Spinal cord (tissue), 10 donors: ENCODE measurements around the gene ASIC4. TPM values are rescaled to one million over a fixed set of nuclear protein-coding genes. Genes with fewer than 3 reads are reported as not detected.
A peak's percentile ranks its signal among the peaks of the same experiment; 100 is the strongest.

Experiments used
- DNase-seq, 6 donors: peaks; one replicate each; pipeline versions ENCODE4 v3.0.0 to v3.0.0-alpha.2; 2013 to 2015; ENCODE audit warnings: low spot score in 6 of 6, low read depth in 4 of 6
- H3K27ac ChIP-seq: one replicate; pipeline ENCODE4 v1.5.1; 2013; ENCODE audit warnings: low read depth, low read length, control low read depth
- H3K27me3 ChIP-seq: one replicate; pipeline ENCODE4 v1.6.1; 2013; ENCODE audit warnings: low read length; ENCODE audit not compliant: control insufficient read depth, insufficient read depth
- H3K36me3 ChIP-seq: one replicate; pipeline ENCODE4 v1.6.1; 2013; ENCODE audit warnings: low read length; ENCODE audit not compliant: control insufficient read depth, insufficient read depth
- H3K4me1 ChIP-seq: one replicate; pipeline ENCODE4 v1.6.1; 2013; ENCODE audit warnings: low read length; ENCODE audit not compliant: control insufficient read depth, insufficient read depth
- H3K4me3 ChIP-seq: one replicate; pipeline ENCODE4 v1.5.1; 2013; ENCODE audit warnings: low read depth, low read length, control low read depth
- H3K9me3 ChIP-seq: one replicate; pipeline ENCODE4 v1.6.1; 2013; ENCODE audit warnings: low read length; ENCODE audit not compliant: control insufficient read depth, insufficient read depth
- WGBS: methylation state at CpG from one replicate; pipeline ENCODE4 v1.1.5; 2013; ENCODE audit warnings: missing lambda C conversion rate; ENCODE audit not compliant: insufficient coverage; 5-methylcytosine and 5-hydroxymethylcytosine counted together
- polyA plus RNA-seq, 2 donors: library from polyadenylated mRNA; unstranded; fragments of 120-200 nt; gene quantifications; one replicate each; pipeline ENCODE4 v1.2.1, GENCODE V29; 2013; ENCODE audit not compliant: insufficient read length in 2 of 2
- total RNA-seq, 2 donors: library from RNA; depleted of rRNA in 1 of 2; stranded (reverse); fragments of 120-200 nt in 1 of 2; fragments of >200 nt in 1 of 2; gene quantifications; one replicate each; pipeline versions ENCODE4 v1.2.3 to v1.2.4, GENCODE V29; 2013 to 2014
- donor health status: healthy.

Gene ASIC4
- total and polyA plus RNA-seq, 4 donors, result 8.2 to 47.2 (median 27.6) TPM

- peaks cover 25% of the 10 kb centered on the region for H3K36me3 ChIP-seq
- no peak overlapping the region for H3K4me3 ChIP-seq
- WGBS, result 81% methylated on average over 20 of the region's 20 CpGs
Observed at GRCh38 chr2:219531639-219532377, 17.5 kb downstream of the ASIC4 start.

GRCh38 chr2:219532378-219532649 is 18.0 kb downstream of the ASIC4 start:
- Histone ChIP-seq H3K4me3 (no peak overlapping the region), H3K9me3 (no peaks in the 10 kb centered on the region), H3K4me1 (peaks cover 26% of the 10 kb centered on the region), H3K27ac (no peak overlapping the region), H3K27me3 (peaks cover 18% of the 10 kb centered on the region), H3K36me3 (peaks cover 30% of the 10 kb centered on the region)
- DNase-seq, result no peak
- WGBS, result 86% methylated on average over 7 of the region's 8 CpGs

More at GRCh38 chr2:219531639-219532377, 17.5 kb downstream of the ASIC4 start:
- Histone ChIP-seq H3K4me1 (peaks cover 26% of the 10 kb centered on the region), H3K27ac (no peak overlapping the region), H3K9me3 (no peaks in the 10 kb centered on the region), H3K27me3 (peaks cover 18% of the 10 kb centered on the region)
- DNase-seq, result no peak

GRCh38 chr2:219533930-219534661 is 19.8 kb downstream of the ASIC4 start:
- Histone ChIP-seq H3K27me3 (peaks cover 14% of the 10 kb centered on the region), H3K36me3 (peaks cover 48% of the 10 kb centered on the region), H3K4me3 (no peak overlapping the region), H3K4me1 (peaks cover 43% of the 10 kb centered on the region), H3K27ac (no peak overlapping the region), H3K9me3 (no peaks in the 10 kb centered on the region)
- no peak for DNase-seq
- WGBS, result 75% methylated on average over 1 of the region's 6 CpGs

GRCh38 chr2:219536425-219536824 is 22.1 kb downstream of the ASIC4 start:
- H3K27ac ChIP-seq, result no peak overlapping the region
- 77% methylated on average over 15 of the region's 16 CpGs for WGBS
- no peak overlapping the region for H3K4me3 ChIP-seq
- H3K4me1 ChIP-seq, result peaks cover 48% of the 10 kb centered on the region
- H3K27me3 ChIP-seq, result peaks cover 2% of the 10 kb centered on the region
- H3K36me3 ChIP-seq, result peaks cover 69% of the 10 kb centered on the region
- H3K9me3 ChIP-seq, result no peaks in the 10 kb centered on the region
- no peak for DNase-seq

- Histone ChIP-seq H3K27ac (peak overlapping the region; percentile 93), H3K36me3 (peaks cover 70% of the 10 kb centered on the region), H3K4me1 (peaks cover 54% of the 10 kb centered on the region), H3K9me3 (no peaks in the 10 kb centered on the region), H3K27me3 (no peaks in the 10 kb centered on the region), H3K4me3 (no peak overlapping the region)
- WGBS, result 63% methylated on average over 9 of the region's 9 CpGs
- DNase-seq, result no peak
Observed at GRCh38 chr2:219536967-219537366, 22.7 kb downstream of the ASIC4 start.

GRCh38 chr2:219537657-219538488 is 23.6 kb downstream of the ASIC4 start:
- no peaks in the 10 kb centered on the region for H3K9me3 ChIP-seq

GRCh38 chr2:219538504-219538951 is 24.2 kb downstream of the ASIC4 start:
- WGBS, result 14% methylated on average over 3 of the region's 6 CpGs
- H3K27ac ChIP-seq, result peak overlapping the region; percentile 93

More at GRCh38 chr2:219537657-219538488, 23.6 kb downstream of the ASIC4 start:
- Histone ChIP-seq H3K4me3 (no peak overlapping the region), H3K27me3 (no peaks in the 10 kb centered on the region), H3K4me1 (peaks cover 62% of the 10 kb centered on the region), H3K36me3 (peaks cover 67% of the 10 kb centered on the region), H3K27ac (peak overlapping the region; percentile 93)
- peak in 1 of 6 donors; percentile 64 for DNase-seq
- WGBS, result 38% methylated on average over 9 of the region's 15 CpGs

GRCh38 chr2:219538956-219539788 is 24.9 kb downstream of the ASIC4 start:
- H3K36me3 ChIP-seq, result peaks cover 61% of the 10 kb centered on the region
- 74% methylated on average over 32 of the region's 32 CpGs for WGBS
- no peaks in the 10 kb centered on the region for H3K27me3 ChIP-seq
- no peak for DNase-seq
- peak overlapping the region; percentile 93 for H3K27ac ChIP-seq
- no peaks in the 10 kb centered on the region for H3K9me3 ChIP-seq
- H3K4me1 ChIP-seq, result peaks cover 66% of the 10 kb centered on the region
- H3K4me3 ChIP-seq, result no peak overlapping the region

More at GRCh38 chr2:219538504-219538951, 24.2 kb downstream of the ASIC4 start:
- Histone ChIP-seq H3K9me3 (no peaks in the 10 kb centered on the region), H3K36me3 (peaks cover 64% of the 10 kb centered on the region), H3K4me3 (no peak overlapping the region), H3K27me3 (no peaks in the 10 kb centered on the region), H3K4me1 (peaks cover 64% of the 10 kb centered on the region)
- DNase-seq, result peak in 2 of 6 donors; percentile 66 to 87
